T-cell (primary cell): ENCODE results near the gene IRX1. TPM values are rescaled to one million over a fixed set of nuclear protein-coding genes. Genes with fewer than 3 reads are reported as not detected.

Source experiments
- ATAC-seq, 4 experiments: fragments of 200-7000 bp in 3 of 4; fragments of 150-1000 bp in 1 of 4; cut with Tn5 transposase; replicated peaks in 1 of 4; 1 replicate in 3 of 4; 2 replicates in 1 of 4; pipeline ENCODE4 v1.10.0; 2021; ENCODE audit warnings: moderate library complexity in 3 of 4, mild to moderate bottlenecking in 2 of 4, moderate number of reproducible peaks in 1 of 4
- CTCF ChIA-PET, 2 donors: fragments of 300-600 bp; sonication (Branson Sonifier 250); formaldehyde crosslinking; loops; one replicate each; lab custom pipeline; 2022; ENCODE audit warnings: antibody characterized with exemption in 2 of 2; lab: Charles Lee
- POLR2A ChIA-PET, 2 donors: fragments of 300-600 bp; sonication (Branson Sonifier 250); formaldehyde crosslinking; loops; one replicate each; lab custom pipeline; 2022; ENCODE audit warnings: antibody characterized with exemption in 2 of 2; lab: Charles Lee
- DNase-seq, 35 experiments: peaks; one replicate each; pipeline versions ENCODE4 v3.0.0 to v3.0.0-alpha.2; 2013 to 2023
- H3K27ac ChIP-seq: one replicate; pipeline ENCODE4 v1.5.1; 2013; ENCODE audit warnings: low read length
- H3K27me3 ChIP-seq, 2 experiments: replicated peaks in 1 of 2; 1 replicate in 1 of 2; 2 replicates in 1 of 2; pipeline versions ENCODE4 v1.6.1 to v1.7.0; 2013; ENCODE audit warnings: low read length in 1 of 2, mixed read lengths in 1 of 2; ENCODE audit not compliant: control insufficient read depth in 2 of 2, insufficient read depth in 2 of 2; ENCODE audit errors: extremely low read depth in 1 of 2
- H3K36me3 ChIP-seq, 2 donors: 1 replicate in 1 of 2; 2 replicates in 1 of 2; pipeline versions ENCODE4 v1.6.1 to v1.7.0; 2013; ENCODE audit warnings: low read length in 1 of 2; ENCODE audit not compliant: control insufficient read depth in 2 of 2, insufficient read depth in 1 of 2; ENCODE audit errors: extremely low read depth in 1 of 2
- H3K4me1 ChIP-seq, 2 experiments: 1 replicate in 1 of 2; 2 replicates in 1 of 2; pipeline versions ENCODE4 v1.6.1 to v1.7.0; 2013; ENCODE audit warnings: low read length in 2 of 2, mixed read lengths in 1 of 2; ENCODE audit not compliant: insufficient read depth in 2 of 2, control insufficient read depth in 1 of 2; ENCODE audit errors: extremely low read depth in 1 of 2
- H3K4me3 ChIP-seq, 2 donors: 1 replicate in 1 of 2; 2 replicates in 1 of 2; pipeline versions ENCODE4 v1.5.1 to v1.7.0; 2013; ENCODE audit warnings: mild to moderate bottlenecking in 2 of 2, low read length in 1 of 2, moderate library complexity in 1 of 2; ENCODE audit not compliant: control insufficient read depth in 1 of 2; ENCODE audit errors: extremely low read depth in 1 of 2
- H3K9me3 ChIP-seq: 2 replicates; pipeline ENCODE4 v1.7.0; 2013
- H3K27ac Mint-ChIP-seq, 2 donors: one replicate each; pipeline ENCODE4 v1.8.0; 2020 to 2021; ENCODE audit warnings: mild to moderate bottlenecking in 2 of 2, mixed read lengths in 2 of 2
- H3K27me3 Mint-ChIP-seq, 2 donors: one replicate each; pipeline ENCODE4 v1.8.0; 2021 to 2022; ENCODE audit warnings: mixed read lengths in 2 of 2
- H3K36me3 Mint-ChIP-seq: one replicate; pipeline ENCODE4 v1.8.0; 2021; ENCODE audit warnings: mixed read lengths
- H3K4me1 Mint-ChIP-seq, 3 donors: one replicate each; pipeline ENCODE4 v1.8.0; 2020 to 2022; ENCODE audit warnings: mixed read lengths in 3 of 3, mild to moderate bottlenecking in 1 of 3
- H3K4me3 Mint-ChIP-seq, 3 donors: one replicate each; pipeline ENCODE4 v1.8.0; 2020 to 2022; ENCODE audit warnings: mild to moderate bottlenecking in 3 of 3, mixed read lengths in 3 of 3, moderate library complexity in 3 of 3
- H3K9me3 Mint-ChIP-seq, 3 donors: one replicate each; pipeline ENCODE4 v1.8.0; 2020 to 2022; ENCODE audit warnings: mixed read lengths in 3 of 3
- WGBS: methylation state at CpG from one replicate; pipeline ENCODE4 v1.1.5; 2013; ENCODE audit warnings: missing lambda C conversion rate; ENCODE audit not compliant: insufficient coverage; 5-methylcytosine and 5-hydroxymethylcytosine counted together
- total RNA-seq, 35 experiments: library from RNA in 6 of 35; stranded (reverse) in 6 of 35; fragments of 120-200 nt in 1 of 35; gene quantifications; one replicate each; pipeline versions ENCODE4 v1.2.1 to v1.2.4 and lab custom pipeline; 2013 to 2026

IRX1 gene
- total RNA-seq, 5 donors from 2014 or later (not counting 1 experiment from before 2014, with no cell fraction given) = not detected

- Mint-ChIP-seq H3K4me1 (no peaks in the 10 kb centered on the region), H3K4me3 (no peak overlapping the region), H3K27me3 (peaks cover 0 to 8% of the 10 kb centered on the region in 2 donors), H3K36me3 (no peaks in the 10 kb centered on the region), H3K27ac (no peak overlapping the region), H3K9me3 (peaks cover 0 to 5% (median 0%) of the 10 kb centered on the region in 3 donors)
- no peak for DNase-seq
- H3K4me1 ChIP-seq = no peaks in the 10 kb centered on the region
- no peak for ATAC-seq
- 56% methylated on average over 2 of the region's 2 CpGs for WGBS
- no peaks in the 10 kb centered on the region for H3K9me3 ChIP-seq
- peaks cover 0 to 3% of the 10 kb centered on the region in 2 experiments for H3K27me3 ChIP-seq
- no peak overlapping the region for H3K27ac ChIP-seq
- H3K36me3 ChIP-seq = no peaks in the 10 kb centered on the region
- no peak overlapping the region for H3K4me3 ChIP-seq
- ChIA-PET POLR2A (no interaction called here), CTCF (no interaction called here)
Measured at GRCh38 chr5:3615217-3615616, 19.6 kb downstream of the IRX1 start.

GRCh38 chr5:3615829-3616228 is 20.2 kb downstream of the IRX1 start:
- WGBS = 88% methylated on average over 9 of the region's 13 CpGs
- H3K9me3 Mint-ChIP-seq = peaks cover 0 to 5% (median 0%) of the 10 kb centered on the region in 3 donors
- no peaks in the 10 kb centered on the region for H3K36me3 Mint-ChIP-seq
- DNase-seq (no peak), ATAC-seq (no peak)
- H3K4me3 Mint-ChIP-seq = no peak overlapping the region
- ChIA-PET POLR2A (no interaction called here), CTCF (no interaction called here)
- no peaks in the 10 kb centered on the region for H3K36me3 ChIP-seq
- H3K27me3 Mint-ChIP-seq = peaks cover 0 to 8% of the 10 kb centered on the region in 2 donors
- H3K4me3 ChIP-seq = no peak overlapping the region
- H3K27ac ChIP-seq = no peak overlapping the region
- H3K27me3 ChIP-seq = peaks cover 0 to 3% of the 10 kb centered on the region in 2 experiments
- no peaks in the 10 kb centered on the region for H3K4me1 ChIP-seq
- H3K4me1 Mint-ChIP-seq = no peaks in the 10 kb centered on the region
- H3K27ac Mint-ChIP-seq = no peak overlapping the region
- no peaks in the 10 kb centered on the region for H3K9me3 ChIP-seq

- no peak overlapping the region for H3K27ac Mint-ChIP-seq
- Histone ChIP-seq H3K9me3 (no peaks in the 10 kb centered on the region), H3K4me3 (no peak overlapping the region), H3K27me3 (peaks cover 0 to 3% of the 10 kb centered on the region in 2 experiments), H3K27ac (no peak overlapping the region), H3K36me3 (no peaks in the 10 kb centered on the region), H3K4me1 (no peaks in the 10 kb centered on the region)
- H3K36me3 Mint-ChIP-seq = no peaks in the 10 kb centered on the region
- ChIA-PET CTCF (no interaction called here), POLR2A (no interaction called here)
- peaks cover 0 to 5% (median 0%) of the 10 kb centered on the region in 3 donors for H3K9me3 Mint-ChIP-seq
- H3K4me3 Mint-ChIP-seq = no peak overlapping the region
- H3K4me1 Mint-ChIP-seq = no peaks in the 10 kb centered on the region
- ATAC-seq (no peak), DNase-seq (no peak)
- peaks cover 0 to 8% of the 10 kb centered on the region in 2 donors for H3K27me3 Mint-ChIP-seq
- 70% methylated on average over 2 of the region's 6 CpGs for WGBS
Measured at GRCh38 chr5:3619579-3619978, 23.9 kb downstream of the IRX1 start.

GRCh38 chr5:3622961-3623360 is 27.3 kb downstream of the IRX1 start:
- CTCF ChIA-PET = no interaction called here
- POLR2A ChIA-PET = no interaction called here

GRCh38 chr5:3625626-3626025 is 30.0 kb downstream of the IRX1 start:
- Mint-ChIP-seq H3K4me1 (no peaks in the 10 kb centered on the region), H3K9me3 (peaks cover 5 to 17% (median 7%) of the 10 kb centered on the region in 3 donors), H3K36me3 (no peaks in the 10 kb centered on the region), H3K4me3 (no peak overlapping the region), H3K27me3 (no peaks in the 10 kb centered on the region), H3K27ac (no peak overlapping the region)
- Histone ChIP-seq H3K4me3 (no peak overlapping the region), H3K27ac (no peak overlapping the region), H3K9me3 (no peaks in the 10 kb centered on the region), H3K4me1 (no peaks in the 10 kb centered on the region), H3K27me3 (no peaks in the 10 kb centered on the region), H3K36me3 (no peaks in the 10 kb centered on the region)
- POLR2A ChIA-PET = no interaction called here
- WGBS = no CpG with 5 or more reads among the region's 4 CpGs
- no peak for DNase-seq
- CTCF ChIA-PET = no interaction called here
- no peak for ATAC-seq

More at GRCh38 chr5:3622961-3623360, 27.3 kb downstream of the IRX1 start:
- no peak overlapping the region for H3K4me3 ChIP-seq
- Mint-ChIP-seq H3K36me3 (no peaks in the 10 kb centered on the region), H3K27me3 (peaks cover 0 to 2% of the 10 kb centered on the region in 2 donors), H3K4me3 (no peak overlapping the region), H3K4me1 (no peaks in the 10 kb centered on the region), H3K9me3 (peaks cover 5 to 12% (median 7%) of the 10 kb centered on the region in 3 donors), H3K27ac (no peak overlapping the region)
- no peaks in the 10 kb centered on the region for H3K36me3 ChIP-seq
- H3K9me3 ChIP-seq = no peaks in the 10 kb centered on the region
- 94% methylated on average over 4 of the region's 9 CpGs for WGBS
- H3K4me1 ChIP-seq = no peaks in the 10 kb centered on the region
- DNase-seq = no peak
- peaks cover 0 to 3% of the 10 kb centered on the region in 2 experiments for H3K27me3 ChIP-seq
- no peak overlapping the region for H3K27ac ChIP-seq
- ATAC-seq = no peak

GRCh38 chr5:3634061-3634460 is 38.4 kb downstream of the IRX1 start:
- 94% methylated on average over 7 of the region's 7 CpGs for WGBS
- no peak overlapping the region for H3K27ac ChIP-seq
- no peak overlapping the region for H3K4me3 Mint-ChIP-seq
- DNase-seq = no peak
- no peaks in the 10 kb centered on the region for H3K27me3 ChIP-seq
- H3K9me3 Mint-ChIP-seq = peaks cover 0 to 5% (median 5%) of the 10 kb centered on the region in 3 donors
- no peak overlapping the region for H3K27ac Mint-ChIP-seq
- no peak overlapping the region for H3K4me3 ChIP-seq
- H3K27me3 Mint-ChIP-seq = peaks cover 0 to 5% of the 10 kb centered on the region in 2 donors
- ChIA-PET CTCF (no interaction called here), POLR2A (no interaction called here)
- no peaks in the 10 kb centered on the region for H3K36me3 Mint-ChIP-seq
- no peaks in the 10 kb centered on the region for H3K36me3 ChIP-seq
- no peak for ATAC-seq
- no peaks in the 10 kb centered on the region for H3K9me3 ChIP-seq
- H3K4me1 Mint-ChIP-seq = no peaks in the 10 kb centered on the region
- no peaks in the 10 kb centered on the region for H3K4me1 ChIP-seq

GRCh38 chr5:3639175-3639574 is 43.5 kb downstream of the IRX1 start:
- CTCF ChIA-PET = no interaction called here
- H3K4me3 Mint-ChIP-seq = no peak overlapping the region
- POLR2A ChIA-PET = no interaction called here

More at GRCh38 chr5:3639175-3639574, 43.5 kb downstream of the IRX1 start:
- 85% methylated on average over 2 of the region's 8 CpGs for WGBS
- Histone ChIP-seq H3K4me1 (no peaks in the 10 kb centered on the region), H3K27ac (no peak overlapping the region), H3K9me3 (no peaks in the 10 kb centered on the region), H3K36me3 (no peaks in the 10 kb centered on the region), H3K27me3 (no peaks in the 10 kb centered on the region), H3K4me3 (no peak overlapping the region)
- ATAC-seq = no peak
- Mint-ChIP-seq H3K9me3 (peaks cover 6 to 10% (median 8%) of the 10 kb centered on the region in 3 donors), H3K27ac (no peak overlapping the region), H3K27me3 (no peaks in the 10 kb centered on the region), H3K36me3 (no peaks in the 10 kb centered on the region), H3K4me1 (no peaks in the 10 kb centered on the region)
- no peak for DNase-seq
